ENCODE data around the gene PHLPP2.

DNA sequence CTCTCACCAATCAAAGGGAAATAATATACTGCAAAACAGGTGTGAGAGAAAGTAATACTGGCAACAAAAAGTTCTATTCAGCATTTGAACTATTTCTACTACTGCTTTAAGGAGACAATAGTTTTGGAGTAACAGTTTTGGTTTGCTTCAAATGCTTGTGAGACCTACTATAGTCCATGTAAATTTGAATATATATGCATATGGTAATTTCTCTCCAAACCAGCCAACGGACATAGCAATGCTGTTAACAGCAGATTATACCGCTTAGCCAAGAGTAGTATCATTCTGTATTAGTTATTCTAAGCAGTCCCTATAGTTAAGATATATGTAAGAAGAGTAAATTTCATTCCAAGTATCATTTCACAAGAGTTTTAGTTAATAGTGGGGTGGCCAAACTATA is 18.5 kb downstream of the PHLPP2 start:
- TF ChIP-seq POLR2A (IDR thresholded peaks at IDR 0.05): no peak
- TF ChIP-seq, protein P1, sequence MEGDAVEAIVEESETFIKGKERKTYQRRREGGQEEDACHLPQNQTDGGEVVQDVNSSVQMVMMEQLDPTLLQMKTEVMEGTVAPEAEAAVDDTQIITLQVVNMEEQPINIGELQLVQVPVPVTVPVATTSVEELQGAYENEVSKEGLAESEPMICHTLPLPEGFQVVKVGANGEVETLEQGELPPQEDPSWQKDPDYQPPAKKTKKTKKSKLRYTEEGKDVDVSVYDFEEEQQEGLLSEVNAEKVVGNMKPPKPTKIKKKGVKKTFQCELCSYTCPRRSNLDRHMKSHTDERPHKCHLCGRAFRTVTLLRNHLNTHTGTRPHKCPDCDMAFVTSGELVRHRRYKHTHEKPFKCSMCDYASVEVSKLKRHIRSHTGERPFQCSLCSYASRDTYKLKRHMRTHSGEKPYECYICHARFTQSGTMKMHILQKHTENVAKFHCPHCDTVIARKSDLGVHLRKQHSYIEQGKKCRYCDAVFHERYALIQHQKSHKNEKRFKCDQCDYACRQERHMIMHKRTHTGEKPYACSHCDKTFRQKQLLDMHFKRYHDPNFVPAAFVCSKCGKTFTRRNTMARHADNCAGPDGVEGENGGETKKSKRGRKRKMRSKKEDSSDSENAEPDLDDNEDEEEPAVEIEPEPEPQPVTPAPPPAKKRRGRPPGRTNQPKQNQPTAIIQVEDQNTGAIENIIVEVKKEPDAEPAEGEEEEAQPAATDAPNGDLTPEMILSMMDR (IDR thresholded peaks at IDR 0.05): no peak

Data from esophagus squamous epithelium (tissue), 4 donors.